ENCODE data around the gene SKIC8. TPM values are rescaled to one million over a fixed set of nuclear protein-coding genes. Genes with fewer than 3 reads are reported as not detected.

The SKIC8 gene
- total RNA-seq, 1 donor from 2014 or later, result 46.2 TPM

Other genes starting within 250 kb of the SKIC8 start
- gene TBC1D2B, start 221.9 kb downstream of the SKIC8 start, total RNA-seq, result 83.8 and 84.0 TPM in 2 replicates
- gene SH2D7, start 207.0 kb downstream of the SKIC8 start, total RNA-seq, result 0.11 and 0.34 TPM in 2 replicates
- gene CIB2, start 168.2 kb downstream of the SKIC8 start, total RNA-seq, result 1.1 and 1.8 TPM in 2 replicates
- 115 and 119 TPM in 2 replicates for gene IDH3A, start 150.2 kb downstream of the SKIC8 start, total RNA-seq
- gene ACSBG1, start 65.0 kb downstream of the SKIC8 start, total RNA-seq, result not detected in 2 replicates
- gene DNAJA4, start 35.0 kb downstream of the SKIC8 start, total RNA-seq, result 39.2 and 39.5 TPM in 2 replicates
- 0.52 TPM in 1 of 2 replicates, not detected in the other for gene CRABP1, start 40.7 kb upstream of the SKIC8 start, total RNA-seq
- 72.8 and 78.6 TPM in 2 replicates for gene IREB2, start 138.6 kb upstream of the SKIC8 start, total RNA-seq
- gene HYKK, start 208.0 kb upstream of the SKIC8 start, total RNA-seq, result 0.77 and 1.2 TPM in 2 replicates
- 292 TPM in 2 replicates for gene PSMA4, start 240.8 kb upstream of the SKIC8 start, total RNA-seq